Panc1 (cell line): ENCODE measurements around the gene BICD2. TPM values are rescaled to one million over a fixed set of nuclear protein-coding genes. Genes with fewer than 3 reads are reported as not detected.

Experiments
- ATAC-seq: fragments of 200-7000 bp; cut with Tn5 transposase; 2 replicates; pipeline ENCODE4 v1.9.1; 2020; ENCODE audit warnings: mild to moderate bottlenecking, moderate library complexity
- BruUV-seq: library from RNA; stranded (reverse); fragments of 400-500 nt; replicated peaks from 2 replicates; lab custom pipeline; 2021; lab: Mats Ljungman, UMichigan
- CTCF ChIA-PET: fragments of 300-600 bp; sonication (Branson Sonifier 250); formaldehyde crosslinking; loops from one replicate; lab custom pipeline; 2022; ENCODE audit warnings: antibody characterized with exemption; lab: Charles Lee
- POLR2A ChIA-PET: fragments of 300-600 bp; sonication (Branson Sonifier 250); formaldehyde crosslinking; loops from one replicate; lab custom pipeline; 2022; ENCODE audit warnings: antibody characterized with exemption; lab: Charles Lee
- DNase-seq: peaks from one replicate; pipeline ENCODE4 v3.0.0-alpha.2; 2010; ENCODE audit warnings: low read depth, low spot score
- H3K27ac ChIP-seq: 2 replicates; pipeline ENCODE4 v1.5.1; 2011; ENCODE audit warnings: mild to moderate bottlenecking, low read length, inconsistent platforms
- H3K27me3 ChIP-seq: fragments of 200-500 bp; sonication (Bioruptor generic); 2 replicates; pipeline ENCODE4 v1.6.0; 2014; ENCODE audit warnings: low read length, inconsistent platforms; ENCODE audit not compliant: control insufficient read depth, insufficient read depth
- H3K36me3 ChIP-seq: fragments of 200-500 bp; sonication (Bioruptor generic); 2 replicates; pipeline ENCODE4 v1.5.1; 2014; ENCODE audit warnings: inconsistent platforms, mild to moderate bottlenecking, low read length, moderate library complexity; ENCODE audit not compliant: control insufficient read depth, insufficient read depth
- H3K4me1 ChIP-seq: 2 replicates; pipeline ENCODE4 v1.5.1; 2011; ENCODE audit warnings: inconsistent platforms, mild to moderate bottlenecking, low read length, moderate library complexity; ENCODE audit not compliant: control insufficient read depth, insufficient read depth
- H3K4me3 ChIP-seq, 2 experiments: 2 replicates each; pipeline ENCODE4 v1.5.1; 2011 to 2012; ENCODE audit warnings: low read depth in 2 of 2, low read length in 2 of 2, mild to moderate bottlenecking in 2 of 2, inconsistent platforms in 1 of 2, moderate library complexity in 1 of 2
- H3K9me3 ChIP-seq: fragments of 200-500 bp; sonication (Bioruptor generic); 2 replicates; pipeline ENCODE4 v1.5.1; 2014; ENCODE audit warnings: low read depth, mild to moderate bottlenecking, inconsistent platforms, low read length, moderate library complexity; ENCODE audit not compliant: control insufficient read depth, insufficient read depth
- POLR2AphosphoS5 ChIP-seq: IDR thresholded peaks from 2 replicates; pipeline ENCODE4 v1.6.1; 2012; ENCODE audit warnings: mild to moderate bottlenecking, low read depth, low read length, moderate library complexity
- REST ChIP-seq, 2 experiments: IDR thresholded peaks; 2 replicates each; pipeline ENCODE4 v1.6.1; 2011 to 2012; ENCODE audit warnings: low read depth in 2 of 2, control low read depth in 1 of 2, low read length in 1 of 2, mild to moderate bottlenecking in 1 of 2, moderate library complexity in 1 of 2; ENCODE audit not compliant: insufficient read depth in 1 of 2
- SIN3A ChIP-seq: IDR thresholded peaks from 2 replicates; pipeline ENCODE4 v1.6.1; 2012; ENCODE audit warnings: low read depth, mild to moderate bottlenecking, low read length, moderate library complexity, borderline replicate concordance; ENCODE audit not compliant: insufficient read depth
- TCF7L2 ChIP-seq: IDR thresholded peaks from 2 replicates; pipeline ENCODE4 v1.6.1; 2011; ENCODE audit warnings: mild to moderate bottlenecking, low read depth, low read length, inconsistent platforms
- in situ Hi-C: cut with HindIII; loops from 2 replicates; pipeline ENCODE4 v1.10.0; 2016; ENCODE audit warnings: low sequenced_read_pairs, low pct_unique_long_range_greater_than_20kb
- intact Hi-C: fragments of 100-400 bp; cut with micrococcal nuclease; formaldehyde crosslinking; loops from one replicate; pipeline ENCODE4 v1.10.0; 2022; ENCODE audit not compliant: unreplicated experiment
- total RNA-seq: library from RNA; stranded (reverse); gene quantifications from one replicate; pipeline ENCODE4 v1.2.1, GENCODE V29; 2021; ENCODE audit not compliant: unreplicated experiment
- TF ChIP-seq, protein P1 (sequence below): fragments of 450-650 bp; IDR thresholded peaks from 2 replicates; pipeline ENCODE4 v1.5.1; 2017; ENCODE audit warnings: mild to moderate bottlenecking

BICD2 gene
- total RNA-seq, 1 experiment from 2014 or later = 17.3 TPM

DNA sequence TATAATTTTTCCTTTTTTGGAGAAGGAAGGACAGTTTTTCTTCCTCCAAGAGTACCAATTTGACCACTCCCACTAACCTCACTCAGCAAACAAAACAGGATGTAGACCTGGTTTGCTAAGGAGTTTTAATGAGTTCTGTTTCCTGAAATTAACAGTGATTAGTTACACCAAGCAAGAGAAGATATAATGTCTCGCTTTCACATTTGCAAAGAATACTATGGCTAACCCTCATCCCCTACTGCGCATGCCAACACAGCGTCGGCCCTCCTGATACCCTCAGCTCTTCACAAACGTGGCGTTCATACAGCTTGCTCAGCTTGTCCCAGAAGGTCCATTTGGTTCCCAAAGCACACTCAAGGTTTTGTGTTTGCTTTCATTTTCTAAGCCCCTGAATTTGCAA is 52.8 kb downstream of the BICD2 start:
- ATAC-seq = no peak
- H3K27me3 ChIP-seq = no peaks in the 10 kb centered on the region
- BruUV-seq = no TSS peak
- intact Hi-C loops (no loop called here), in situ Hi-C loops (no loop called here)
- ChIA-PET POLR2A (no interaction called here), CTCF (no interaction called here)
- DNase-seq = no peak
- H3K36me3 ChIP-seq = no peaks in the 10 kb centered on the region
- H3K4me1 ChIP-seq = no peaks in the 10 kb centered on the region
- H3K27ac ChIP-seq = no peak overlapping the region
- H3K4me3 ChIP-seq = no peak overlapping the region
- no peak for TF ChIP-seq TCF7L2
- no peaks in the 10 kb centered on the region for H3K9me3 ChIP-seq

- CTCF ChIA-PET = no interaction called here
- H3K27ac ChIP-seq = no peak overlapping the region
- in situ Hi-C loops (no loop called here), intact Hi-C loops (no loop called here)
- BruUV-seq = no TSS peak
- H3K4me1 ChIP-seq = no peaks in the 10 kb centered on the region
- no peak for ATAC-seq
- no peak for DNase-seq
- no peak for TF ChIP-seq REST (IDR thresholded peaks at IDR 0.05; ENCODE audit: insufficient read depth in 1 of 2, low read depth in 2 of 2, low read length in 1 of 2)
- TF ChIP-seq SIN3A = no peak
- TF ChIP-seq, protein P1, sequence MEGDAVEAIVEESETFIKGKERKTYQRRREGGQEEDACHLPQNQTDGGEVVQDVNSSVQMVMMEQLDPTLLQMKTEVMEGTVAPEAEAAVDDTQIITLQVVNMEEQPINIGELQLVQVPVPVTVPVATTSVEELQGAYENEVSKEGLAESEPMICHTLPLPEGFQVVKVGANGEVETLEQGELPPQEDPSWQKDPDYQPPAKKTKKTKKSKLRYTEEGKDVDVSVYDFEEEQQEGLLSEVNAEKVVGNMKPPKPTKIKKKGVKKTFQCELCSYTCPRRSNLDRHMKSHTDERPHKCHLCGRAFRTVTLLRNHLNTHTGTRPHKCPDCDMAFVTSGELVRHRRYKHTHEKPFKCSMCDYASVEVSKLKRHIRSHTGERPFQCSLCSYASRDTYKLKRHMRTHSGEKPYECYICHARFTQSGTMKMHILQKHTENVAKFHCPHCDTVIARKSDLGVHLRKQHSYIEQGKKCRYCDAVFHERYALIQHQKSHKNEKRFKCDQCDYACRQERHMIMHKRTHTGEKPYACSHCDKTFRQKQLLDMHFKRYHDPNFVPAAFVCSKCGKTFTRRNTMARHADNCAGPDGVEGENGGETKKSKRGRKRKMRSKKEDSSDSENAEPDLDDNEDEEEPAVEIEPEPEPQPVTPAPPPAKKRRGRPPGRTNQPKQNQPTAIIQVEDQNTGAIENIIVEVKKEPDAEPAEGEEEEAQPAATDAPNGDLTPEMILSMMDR = no peak
- TF ChIP-seq POLR2AphosphoS5 = no peak
- no peak for TF ChIP-seq TCF7L2
- no peaks in the 10 kb centered on the region for H3K27me3 ChIP-seq
- H3K9me3 ChIP-seq = no peaks in the 10 kb centered on the region
- H3K36me3 ChIP-seq = no peaks in the 10 kb centered on the region
- POLR2A ChIA-PET = no interaction called here
- H3K4me3 ChIP-seq = no peak overlapping the region
Observed at GRCh38 chr9:92711146-92711545, 53.5 kb downstream of the BICD2 start.

DNA sequence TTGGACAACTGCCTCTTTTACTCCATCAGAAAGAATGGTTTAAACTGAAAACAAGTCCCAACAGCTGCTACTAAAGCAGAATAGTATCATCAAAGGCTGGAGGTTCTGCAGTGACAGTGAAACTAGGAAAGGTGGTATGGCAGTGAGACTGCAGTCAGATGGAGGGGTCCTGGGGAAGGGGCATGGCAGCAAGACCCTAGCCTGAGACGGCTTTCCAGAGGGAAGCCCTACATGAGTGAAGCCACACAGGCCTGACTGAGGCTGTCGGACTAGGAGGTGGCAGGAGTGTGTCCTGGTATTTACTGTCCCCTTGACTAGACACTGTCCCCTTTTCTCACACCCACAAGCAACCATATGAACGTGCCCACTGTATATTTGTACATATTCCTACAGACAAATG is 54.3 kb downstream of the BICD2 start:
- Histone ChIP-seq H3K27ac (no peak overlapping the region), H3K9me3 (no peaks in the 10 kb centered on the region), H3K36me3 (no peaks in the 10 kb centered on the region), H3K4me1 (no peaks in the 10 kb centered on the region), H3K27me3 (no peaks in the 10 kb centered on the region), H3K4me3 (no peak overlapping the region)
- intact Hi-C loops = no loop called here
- in situ Hi-C loops = no loop called here
- CTCF ChIA-PET = no interaction called here
- POLR2A ChIA-PET = no interaction called here
- TF ChIP-seq TCF7L2 (no peak), SIN3A (no peak), REST (IDR thresholded peaks at IDR 0.05; ENCODE audit: insufficient read depth in 1 of 2, low read depth in 2 of 2, low read length in 1 of 2) (no peak), POLR2AphosphoS5 (no peak)
- TF ChIP-seq, protein P1 = no peak
- DNase-seq (no peak), ATAC-seq (no peak)
- no TSS peak for BruUV-seq
